Activated CD4-positive, CD25-positive, alpha-beta regulatory T cell treated with anti-CD3 and anti-CD28 coated beads, Interleukin-2, amount 50 U/mL, for 72 hours (primary cell): ENCODE measurements around the gene DYNC2I2.
"Not testable (repeated sequence)": the region's sequence is repeated elsewhere in the genome, so short reads cannot be mapped to it uniquely, and the experiment has no call there.

Source experiments
- DNase-seq: peaks from one replicate; pipeline ENCODE4 v3.0.0; 2021

DYNC2I2 gene

GRCh38 chr9:128611600-128612394 is 44.9 kb downstream of the DYNC2I2 start:
- DNase-seq = no peak

GRCh38 chr9:128610897-128611296 is 45.8 kb downstream of the DYNC2I2 start:
- DNase-seq = no peak

- DNase-seq = no peak
Measured at GRCh38 chr9:128607642-128608350, 48.9 kb downstream of the DYNC2I2 start.

- no peak for DNase-seq
Measured at GRCh38 chr9:128603697-128604096, 53.0 kb downstream of the DYNC2I2 start.

GRCh38 chr9:128600099-128600498 is 56.5 kb downstream of the DYNC2I2 start:
- DNase-seq = no peak

- DNase-seq = no peak
Measured at GRCh38 chr9:128595471-128595870, 61.2 kb downstream of the DYNC2I2 start.

- no peak for DNase-seq
Measured at GRCh38 chr9:128593856-128594255, 62.8 kb downstream of the DYNC2I2 start.

GRCh38 chr9:128593039-128593438 is 63.6 kb downstream of the DYNC2I2 start:
- DNase-seq = no peak

GRCh38 chr9:128588581-128589233 is 67.9 kb downstream of the DYNC2I2 start:
- no peak for DNase-seq

GRCh38 chr9:128587453-128587852 is 69.2 kb downstream of the DYNC2I2 start:
- no peak for DNase-seq

- DNase-seq = not testable (repeated sequence)
Measured at GRCh38 chr9:128586934-128587333, 69.7 kb downstream of the DYNC2I2 start.

- DNase-seq = not testable (repeated sequence)
Measured at GRCh38 chr9:128585155-128585554, 71.5 kb downstream of the DYNC2I2 start.
